ENCODE results near the gene TTC39B. TPM values are rescaled to one million over a fixed set of nuclear protein-coding genes. Genes with fewer than 3 reads are reported as not detected.

Gene TTC39B
- total and polyA plus RNA-seq, 2 donors (not counting 3 experiments of a cell fraction or from before 2014, with no cell fraction given): 1.0 to 5.4 TPM

- H3K4me3 ChIP-seq (replicated peaks in 1 of 3; ENCODE audit: insufficient read depth in 1 of 3, low read depth in 1 of 3, low read length in 3 of 3): no peak overlapping the region
- intact Hi-C loops (cut with micrococcal nuclease) (loop anchor here (5.0 to 10.0 kb wide), 5 partner anchors 143 to 673 kb away; no protein-coding TSS in a partner anchor), dilution Hi-C loops (cut with MboI; ENCODE audit: extremely low pct_ligation_motif_present, low sequenced_read_pairs) (no loop called here)
- no peaks in the 10 kb centered on the region for H3K36me3 ChIP-seq (ENCODE audit: control insufficient read depth in 2 of 2, extremely low read depth in 1 of 2, insufficient read depth in 2 of 2, low read length in 2 of 2)
- TF ChIP-seq FOS (IDR thresholded peaks at IDR 0.05; ENCODE audit: borderline replicate concordance, insufficient read depth, low read length): no peak
- TF ChIP-seq GATA2 (IDR thresholded peaks at IDR 0.05; ENCODE audit: insufficient read depth, insufficient read length, low read depth, low read length): no peak
- no peak for TF ChIP-seq CTCF (IDR thresholded peaks at IDR 0.05; ENCODE audit: extremely low read depth in 1 of 2, insufficient read depth in 1 of 2, low read depth in 1 of 2, low read length in 2 of 2)
- TF ChIP-seq POLR2AphosphoS5 (IDR thresholded peaks at IDR 0.05; ENCODE audit: insufficient read depth, low read depth, low read length): no peak
- no peak for TF ChIP-seq POLR2A (IDR thresholded peaks at IDR 0.05; ENCODE audit: low read depth, low read length)
- no peak for TF ChIP-seq EZH2 (IDR thresholded peaks at IDR 0.05; ENCODE audit: borderline replicate concordance, low read depth, low read length, severe bottlenecking)
- TF ChIP-seq MAX (IDR thresholded peaks at IDR 0.05; ENCODE audit: insufficient read depth, insufficient read length): no peak
- no peak for TF ChIP-seq JUN (IDR thresholded peaks at IDR 0.05; ENCODE audit: borderline replicate concordance, insufficient read depth, insufficient read length, low read depth)
- TF ChIP-seq MYC (IDR thresholded peaks at IDR 0.05; ENCODE audit: low read depth, low read length): no peak
- peaks cover 0 to 2% of the 10 kb centered on the region in 2 experiments for H3K27me3 ChIP-seq (ENCODE audit: control insufficient read depth in 2 of 2, insufficient read depth in 2 of 2, low read length in 2 of 2)
- POLR2A ChIA-PET: no interaction called here
- DNase-seq (ENCODE audit: low read depth, low spot score) (no peak), FAIRE-seq (no peak)
- no peak overlapping the region for H3K9ac ChIP-seq (replicated peaks; ENCODE audit: extremely low read depth, insufficient read depth, low read length)
- H3K9me1 ChIP-seq (replicated peaks; ENCODE audit: control insufficient read depth, extremely low read depth, insufficient read depth, low read length): no peaks in the 10 kb centered on the region
- H3K27ac ChIP-seq (ENCODE audit: insufficient read depth, low read depth, low read length): no peak overlapping the region
- no peaks in the 10 kb centered on the region for H3K9me3 ChIP-seq (replicated peaks; ENCODE audit: control insufficient read depth, insufficient read depth, low read length)
- CTCF ChIA-PET: interaction anchor here (1.2 to 1.7 kb wide), 4 partner anchors 9 to 34 kb away, joined by 3 to 5 read pairs (median 4); no protein-coding TSS in a partner anchor
- no peaks in the 10 kb centered on the region for H3K4me1 ChIP-seq (ENCODE audit: control insufficient read depth, extremely low read depth, insufficient read depth, low read length)
- no peak overlapping the region for H2AFZ ChIP-seq (ENCODE audit: low read depth, low read length)
- H4K20me1 ChIP-seq (replicated peaks; ENCODE audit: control insufficient read depth, extremely low read depth, insufficient read depth, low read length): no peaks in the 10 kb centered on the region
- no peak overlapping the region for H3K4me2 ChIP-seq (ENCODE audit: insufficient read depth, low read length)
- H3K79me2 ChIP-seq (ENCODE audit: control insufficient read depth, insufficient read depth, low read length): no peaks in the 10 kb centered on the region
- BruUV-seq (replicated peaks): no TSS peak
Measured at GRCh38 chr9:15137658-15138356, 169.2 kb downstream of the TTC39B start.

All from endothelial cell of umbilical vein (primary cell).